Non-pigmented ciliary epithelial cell (primary cell): Measurements from ENCODE around the gene PROCA1.
"Not testable (repeated sequence)": the region's sequence is repeated elsewhere in the genome, so short reads cannot be mapped to it uniquely, and the experiment has no call there.

Experiments used
- DNase-seq: peaks from one replicate; pipeline ENCODE4 v3.0.0-alpha.2; 2010; ENCODE audit warnings: low read depth

The PROCA1 gene

DNA sequence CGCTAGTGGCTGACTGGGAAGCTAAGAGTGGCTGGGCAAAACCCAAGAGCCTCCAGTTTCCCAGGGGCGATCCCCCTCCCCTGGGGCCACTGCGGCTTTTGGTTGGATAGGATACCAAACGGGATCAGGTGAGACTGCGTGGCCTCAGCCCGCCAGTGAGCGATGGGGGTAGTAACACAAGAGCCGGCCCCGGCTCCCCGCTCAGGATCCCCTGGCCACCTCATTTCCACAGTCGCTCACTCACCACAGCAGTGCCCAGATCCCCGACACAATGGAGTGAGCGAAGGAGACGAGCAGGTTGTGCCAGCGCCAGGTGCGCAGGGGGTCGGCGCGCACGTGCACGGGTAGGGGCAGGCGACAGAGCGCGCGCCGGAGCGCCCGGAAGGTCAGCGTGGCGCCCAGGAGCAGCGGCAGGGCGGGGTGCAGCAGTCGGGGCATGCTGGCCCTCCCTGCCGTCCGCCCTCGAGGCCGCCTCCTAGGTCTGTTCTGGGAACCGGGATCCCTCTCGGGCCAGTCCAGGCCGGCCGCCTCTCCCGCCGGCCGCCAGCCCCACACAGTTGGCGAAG lies 14.1 kb upstream of the PROCA1 start:
- DNase-seq, result no peak

GRCh38 chr17:28725166-28725659 lies 13.5 kb upstream of the PROCA1 start:
- no peak for DNase-seq

- no peak for DNase-seq
Observed at GRCh38 chr17:28724500-28725165, 12.9 kb upstream of the PROCA1 start.

DNA sequence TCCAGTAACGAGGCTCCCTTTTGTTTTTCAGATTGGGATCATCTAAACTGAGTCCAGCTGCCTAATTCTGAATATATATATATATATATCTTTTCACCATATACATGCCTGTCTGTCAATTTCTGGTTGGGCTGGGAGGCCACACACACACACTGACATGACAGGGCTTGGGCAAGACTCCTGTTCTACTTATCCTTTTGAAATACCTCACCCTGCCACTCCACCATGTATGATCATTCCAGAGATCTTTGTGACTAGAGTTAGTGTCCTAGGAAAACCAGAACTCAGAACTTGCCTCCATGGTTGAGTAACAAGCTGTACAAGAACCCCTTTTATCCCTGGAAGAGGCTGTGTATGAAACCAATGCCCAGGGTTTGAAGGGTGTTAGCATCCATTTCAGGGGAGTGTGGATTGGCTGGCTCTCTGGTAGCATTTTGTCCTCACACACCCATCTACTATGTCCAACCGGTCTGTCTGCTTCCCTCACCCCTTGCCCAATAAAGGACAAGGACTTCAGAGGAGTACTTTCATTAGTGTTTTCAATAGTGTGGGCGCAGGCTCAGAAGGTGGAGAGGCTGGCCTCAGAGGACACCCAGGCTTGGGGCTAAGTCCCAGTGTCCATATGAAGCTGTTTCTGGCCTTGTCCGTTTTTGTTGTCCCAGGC lies 12.3 kb upstream of the PROCA1 start:
- DNase-seq, result not testable (repeated sequence)

GRCh38 chr17:28723159-28723835 lies 11.6 kb upstream of the PROCA1 start:
- DNase-seq, result no peak

DNA sequence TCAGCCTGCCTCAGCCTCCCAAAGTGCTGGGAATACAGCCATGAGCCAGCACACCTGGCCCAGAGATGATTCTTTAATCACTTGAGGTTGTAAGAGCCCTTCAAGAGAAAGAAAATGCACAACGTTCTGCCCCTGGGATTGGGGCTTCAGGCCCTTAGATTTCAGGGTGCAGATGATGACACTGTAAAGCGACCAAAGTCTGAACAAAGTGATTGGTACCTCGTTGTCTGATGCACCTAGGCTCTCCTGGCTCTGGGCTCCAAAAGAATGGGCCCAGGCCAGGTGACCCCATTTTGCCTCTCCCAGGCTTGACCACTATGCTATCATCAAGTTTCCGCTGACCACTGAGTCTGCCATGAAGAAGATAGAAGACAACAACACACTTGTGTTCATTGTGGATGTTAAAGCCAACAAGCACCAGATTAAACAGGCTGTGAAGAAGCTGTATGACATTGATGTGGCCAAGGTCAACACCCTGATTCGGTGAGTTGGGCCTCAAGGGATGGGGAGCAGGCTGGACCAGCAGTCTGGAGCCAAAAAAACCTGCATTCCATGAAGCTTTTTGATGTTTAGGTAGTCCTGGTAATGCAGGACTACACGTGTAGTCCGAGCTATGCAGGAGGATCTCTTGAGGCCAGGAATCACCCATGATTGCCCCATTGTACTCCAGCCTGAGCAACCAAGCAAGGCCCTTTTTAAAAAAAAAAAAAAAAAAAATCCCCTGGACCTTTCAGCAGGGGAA lies 10.9 kb upstream of the PROCA1 start:
- no peak for DNase-seq

GRCh38 chr17:28720997-28721329 lies 9.3 kb upstream of the PROCA1 start:
- not testable (repeated sequence) for DNase-seq

- DNase-seq, result no peak
Observed at GRCh38 chr17:28720247-28720996, 8.7 kb upstream of the PROCA1 start.

DNA sequence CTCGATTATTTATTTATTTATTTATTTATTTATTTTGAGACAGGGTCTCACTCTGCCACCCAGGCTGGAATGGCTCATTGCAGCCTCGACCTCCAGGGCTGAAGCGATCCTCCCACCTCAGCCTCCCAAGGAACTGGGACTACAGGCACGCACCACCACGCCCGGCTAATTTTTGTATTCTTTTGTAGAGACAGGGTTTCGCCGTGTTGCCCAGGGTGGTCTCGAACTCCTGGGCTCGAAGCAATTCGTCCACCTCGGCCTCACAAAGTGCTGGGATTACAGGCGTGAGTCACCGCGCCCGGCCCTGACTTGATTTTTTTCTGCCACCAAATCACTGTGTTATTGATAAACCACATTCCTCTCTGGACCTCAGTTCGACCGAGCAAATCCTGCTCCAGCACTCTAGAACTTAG lies 7.3 kb upstream of the PROCA1 start:
- no peak for DNase-seq

DNA sequence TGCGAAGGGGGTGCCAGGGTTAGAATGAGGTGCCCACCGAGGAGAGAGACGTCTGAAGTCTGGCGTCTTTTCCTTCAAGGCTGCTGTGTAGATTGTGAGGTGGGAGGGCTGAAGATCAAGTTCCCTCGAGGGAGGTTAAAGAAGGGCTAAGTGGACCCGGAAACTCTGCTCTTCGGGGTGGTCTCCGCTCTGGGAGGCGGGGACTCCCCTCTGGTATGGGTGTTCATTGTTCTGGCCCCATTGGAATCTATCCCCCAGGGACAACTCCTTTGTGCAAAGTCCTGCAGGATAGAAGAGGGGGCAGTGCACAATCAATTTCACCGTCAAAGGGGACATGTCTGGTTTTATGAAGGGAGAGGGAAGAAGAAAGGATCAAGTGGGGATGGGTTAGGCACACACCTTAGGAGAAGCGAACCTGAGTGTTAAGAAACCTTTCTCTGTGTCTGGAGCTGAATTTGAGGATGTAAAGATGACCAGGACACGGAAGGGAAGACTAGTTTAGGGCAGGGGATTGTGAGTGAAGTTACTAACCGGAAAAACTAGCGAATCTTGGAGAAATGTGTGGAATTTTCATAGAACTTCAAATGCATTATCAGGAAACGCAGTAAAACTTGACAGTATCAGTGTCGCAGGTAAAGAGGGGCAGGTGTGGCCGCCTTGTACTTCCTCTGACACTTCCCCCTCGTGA lies 6.8 kb upstream of the PROCA1 start:
- DNase-seq, result no peak

- DNase-seq, result no peak
Observed at GRCh38 chr17:28717578-28718332, 6.1 kb upstream of the PROCA1 start, which contains the start of gene RAB34. Gene RAB34 (minus strand): TSS chr17:28717868. CDS start chr17:28717266, 602 bp downstream.

DNA sequence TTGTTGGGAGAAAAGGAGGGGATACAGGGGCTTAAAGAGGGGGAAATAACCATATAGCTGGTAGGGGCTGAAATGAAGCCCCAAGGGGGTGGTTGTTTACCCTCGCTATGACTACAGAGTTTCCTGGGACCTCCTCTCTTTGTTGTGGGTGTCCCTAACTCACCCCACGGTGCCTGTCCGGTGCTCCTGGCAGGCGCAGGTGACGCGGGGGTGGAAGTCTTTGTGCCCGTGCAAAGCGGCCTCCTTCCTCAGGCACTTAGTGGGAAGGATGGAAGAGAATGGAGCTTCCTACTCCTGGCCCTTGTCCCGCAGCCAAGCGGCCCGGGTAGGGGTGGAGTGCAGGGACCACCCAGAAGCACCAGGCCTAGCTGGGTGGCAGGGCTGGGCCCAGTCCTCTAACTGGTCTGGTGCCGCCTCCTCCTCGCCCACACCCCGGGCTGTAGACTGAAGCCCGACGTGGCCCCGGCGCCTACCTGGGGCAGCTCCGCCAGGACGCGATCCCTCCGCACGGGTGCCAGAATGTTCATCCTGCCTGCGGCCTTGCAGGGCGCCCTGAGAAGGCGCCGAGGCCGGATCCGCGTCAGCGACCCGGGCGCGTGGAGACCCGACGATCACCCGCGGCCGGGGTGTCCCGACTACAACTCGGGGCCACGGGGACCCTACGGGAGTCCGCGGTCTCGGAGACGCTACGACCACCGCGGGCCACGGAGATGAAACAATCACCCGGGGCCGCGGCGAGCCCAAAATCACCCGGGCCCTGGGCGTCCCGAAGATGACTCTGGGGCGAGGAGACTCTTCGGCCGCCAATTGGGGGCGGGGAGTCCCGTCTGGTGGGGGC lies 5.3 kb upstream of the PROCA1 start:
- no peak for DNase-seq

DNA sequence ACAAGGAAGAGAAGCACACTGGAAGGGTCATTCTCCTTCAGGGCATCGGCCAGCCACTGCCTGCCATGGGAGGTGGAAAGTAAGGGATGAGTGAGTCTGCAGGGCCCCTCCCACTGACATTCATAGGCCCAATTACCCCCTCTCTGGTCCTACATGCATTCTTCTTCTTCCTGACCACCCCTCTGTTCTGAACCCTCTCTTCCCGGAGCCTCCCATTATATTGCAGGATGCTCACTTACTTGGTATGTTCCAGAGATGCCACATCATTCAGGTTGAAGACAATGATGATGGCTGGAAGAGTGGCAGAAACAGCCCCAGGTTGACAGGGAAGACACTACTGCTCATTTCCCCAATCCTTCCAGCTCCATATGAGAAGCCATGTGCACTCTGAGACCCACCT lies 3.5 kb upstream of the PROCA1 start:
- no peak for DNase-seq

- no peak for DNase-seq
Observed at GRCh38 chr17:28714281-28714680, 2.6 kb upstream of the PROCA1 start.

DNA sequence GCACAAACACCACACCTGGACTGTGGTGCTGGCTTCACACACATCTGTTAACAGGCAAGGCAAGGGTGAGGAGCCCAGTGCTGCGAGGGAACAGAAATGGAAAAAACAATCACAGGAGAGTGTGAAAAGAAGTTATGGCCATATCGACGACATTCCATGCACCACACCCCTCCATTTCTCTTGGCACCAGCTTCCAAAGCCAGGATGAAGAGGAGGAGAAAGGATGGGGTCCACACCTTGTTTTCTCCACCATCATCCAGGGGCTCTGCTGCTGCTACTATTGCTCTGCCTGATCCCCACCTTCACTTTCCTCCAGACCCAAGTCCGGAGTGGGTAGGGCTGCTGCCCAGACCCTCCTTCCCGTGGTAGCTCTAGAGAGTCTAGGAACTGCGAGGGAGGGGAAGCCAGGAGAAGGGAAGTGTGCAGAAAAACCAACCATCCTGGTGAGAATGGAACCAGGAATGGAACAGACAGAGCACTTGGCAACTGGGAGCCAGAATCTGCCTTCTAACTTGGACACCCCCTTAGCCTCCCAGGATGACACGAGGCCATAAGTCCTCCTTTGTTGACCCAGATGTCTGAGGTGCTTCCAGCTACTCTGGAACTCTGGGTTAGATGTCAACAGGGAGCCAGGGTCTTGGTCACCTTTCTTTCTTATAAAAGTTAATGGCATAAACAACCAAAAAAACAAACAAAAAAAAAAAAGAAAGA lies 1.2 kb upstream of the PROCA1 start:
- no peak for DNase-seq

DNA sequence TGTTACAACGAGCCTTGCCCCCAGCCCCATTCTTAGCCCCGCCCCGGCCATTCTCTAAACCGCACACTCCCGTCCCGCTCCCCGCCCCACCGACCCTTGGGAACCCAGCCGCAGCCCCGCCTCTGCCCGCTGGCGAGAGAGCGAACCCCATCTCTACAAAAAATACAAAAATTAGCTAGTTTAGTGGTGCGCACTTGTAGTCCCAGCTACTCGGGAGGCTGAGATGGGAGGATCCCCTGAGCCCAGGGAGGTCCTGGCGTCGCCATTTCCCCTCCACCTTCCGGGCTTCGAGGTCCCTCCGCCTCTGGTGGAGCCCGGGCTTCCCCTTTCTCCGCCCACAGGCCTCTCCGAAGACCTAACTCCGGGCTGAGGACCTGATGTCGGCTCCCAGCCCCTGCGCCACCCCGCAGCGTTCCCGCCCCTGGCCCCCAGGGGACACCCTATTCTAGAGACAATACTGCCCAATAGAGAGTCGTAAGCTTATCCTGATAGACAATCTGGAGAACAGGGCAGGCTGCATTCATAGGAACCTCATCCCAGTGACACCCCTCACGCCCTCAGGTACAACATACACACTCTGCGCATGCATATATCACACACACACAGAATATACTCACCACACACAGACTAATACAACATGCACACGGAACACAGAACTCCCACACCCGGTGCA lies 480 bp upstream of the PROCA1 start:
- no peak for DNase-seq

DNA sequence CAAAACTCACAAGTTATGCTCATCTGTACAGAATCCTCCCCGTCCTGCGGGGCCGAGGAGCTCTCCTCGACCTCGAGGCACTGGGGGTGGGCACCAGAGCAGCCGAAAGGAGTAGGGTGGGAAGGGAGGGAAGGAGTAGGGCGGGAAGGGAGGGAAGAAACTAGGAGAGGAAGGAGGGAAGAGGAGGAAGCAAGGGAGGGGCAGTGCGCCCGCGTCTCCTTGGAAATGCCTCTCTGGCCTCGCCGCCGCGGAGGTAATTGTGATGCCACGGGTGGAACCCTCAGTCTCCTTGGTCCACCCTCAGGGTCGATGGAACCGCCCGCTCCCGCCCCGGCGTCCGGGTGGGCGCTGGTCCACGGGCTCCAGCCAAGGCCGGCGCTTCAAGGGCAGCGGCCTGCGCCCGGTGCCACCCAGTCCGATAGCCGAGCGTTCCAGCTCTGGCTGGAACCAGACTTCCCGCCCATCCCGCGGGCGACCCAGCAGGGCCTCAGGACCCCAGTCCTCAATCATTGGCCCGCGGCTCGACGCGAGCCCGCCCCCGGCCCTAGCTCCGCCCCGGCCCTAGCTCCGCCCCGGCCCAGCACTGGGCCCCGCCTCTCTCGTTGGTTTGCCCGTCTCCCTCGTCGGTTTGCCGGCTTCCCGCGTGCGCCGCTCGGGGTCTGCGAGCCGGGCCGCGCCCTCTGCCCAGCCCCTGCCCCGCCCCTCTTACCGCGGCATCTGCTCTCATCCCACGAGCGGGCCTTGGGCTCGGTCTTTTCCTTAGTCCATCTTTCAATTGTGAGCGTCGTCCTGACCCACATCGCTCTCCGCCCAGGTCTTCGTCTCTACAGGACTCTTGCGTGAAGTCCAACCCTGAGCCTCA lies 596 bp downstream of the PROCA1 start:
- no peak for DNase-seq
